ENCODE data around the gene NR0B1. TPM values are rescaled to one million over a fixed set of nuclear protein-coding genes. Genes with fewer than 3 reads are reported as not detected.

Gene NR0B1, protein sequence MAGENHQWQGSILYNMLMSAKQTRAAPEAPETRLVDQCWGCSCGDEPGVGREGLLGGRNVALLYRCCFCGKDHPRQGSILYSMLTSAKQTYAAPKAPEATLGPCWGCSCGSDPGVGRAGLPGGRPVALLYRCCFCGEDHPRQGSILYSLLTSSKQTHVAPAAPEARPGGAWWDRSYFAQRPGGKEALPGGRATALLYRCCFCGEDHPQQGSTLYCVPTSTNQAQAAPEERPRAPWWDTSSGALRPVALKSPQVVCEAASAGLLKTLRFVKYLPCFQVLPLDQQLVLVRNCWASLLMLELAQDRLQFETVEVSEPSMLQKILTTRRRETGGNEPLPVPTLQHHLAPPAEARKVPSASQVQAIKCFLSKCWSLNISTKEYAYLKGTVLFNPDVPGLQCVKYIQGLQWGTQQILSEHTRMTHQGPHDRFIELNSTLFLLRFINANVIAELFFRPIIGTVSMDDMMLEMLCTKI
- 0.31 TPM for total RNA-seq

DNA sequence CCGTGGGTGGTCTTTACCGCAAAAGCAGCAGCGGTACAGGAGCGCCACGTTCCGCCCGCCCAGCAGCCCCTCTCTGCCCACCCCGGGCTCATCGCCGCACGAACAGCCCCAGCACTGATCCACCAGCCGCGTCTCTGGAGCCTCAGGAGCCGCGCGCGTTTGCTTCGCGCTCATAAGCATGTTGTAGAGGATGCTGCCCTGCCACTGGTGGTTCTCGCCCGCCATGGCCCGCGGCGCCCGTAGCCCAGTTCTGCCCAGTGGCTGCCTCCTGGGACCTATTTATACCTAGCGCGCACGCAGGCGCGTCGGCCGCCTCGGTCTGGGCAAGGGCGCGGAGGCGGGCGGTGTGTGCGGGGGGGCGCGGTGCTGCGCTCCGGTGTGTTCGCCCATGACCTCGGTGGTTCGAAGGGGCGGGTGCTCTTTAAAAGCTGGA, at the start of gene NR0B1:
Gene NR0B1, minus strand, starts transcription at position 252 of the 433 bp plus-strand sequence. Its CDS starts 27 bp downstream, at position 225.
- DNase-seq: no peak

GRCh38 chrX:30349946-30350345, 40.8 kb upstream of the NR0B1 start:
- no peak for DNase-seq

GRCh38 chrX:30343206-30343605, 34.0 kb upstream of the NR0B1 start:
- DNase-seq: no peak

DNA sequence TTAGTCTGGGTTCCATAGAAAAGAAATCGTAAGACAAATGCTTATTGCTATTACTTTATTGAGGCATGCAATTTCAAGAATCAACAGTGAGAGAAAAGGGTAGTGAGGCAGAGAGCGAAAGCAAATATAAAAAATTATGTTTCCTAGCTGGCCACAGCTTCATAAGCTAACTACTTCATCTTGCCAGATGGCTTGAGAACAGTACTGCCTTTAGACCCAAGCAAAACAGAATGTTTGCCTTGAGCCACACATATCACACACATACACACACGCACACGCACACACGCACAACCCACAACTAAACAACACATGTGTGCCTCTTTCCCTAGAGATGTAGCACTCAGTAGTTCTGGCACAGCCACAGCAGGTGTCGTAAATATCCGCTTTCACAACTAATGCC, 31.6 kb upstream of the NR0B1 start:
- no peak for DNase-seq

DNA sequence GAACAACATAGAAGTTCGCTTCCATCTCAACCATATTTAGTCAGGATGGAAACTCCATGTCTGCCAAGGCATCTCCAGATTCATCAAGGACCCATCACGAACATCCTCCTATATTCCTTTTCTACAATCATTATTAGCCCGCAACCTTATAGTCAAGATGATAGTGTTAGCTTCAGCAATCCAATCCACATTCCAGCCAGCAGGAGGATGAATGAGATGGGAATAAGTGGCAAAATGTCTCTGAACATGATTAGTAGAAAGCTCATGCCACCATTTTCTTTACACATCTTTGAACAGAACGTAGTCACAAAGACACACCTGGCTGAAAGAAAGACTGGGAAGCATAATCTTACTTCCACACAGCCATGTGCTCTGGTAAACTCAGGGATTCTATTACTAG, 18.6 kb upstream of the NR0B1 start:
- DNase-seq: no peak

GRCh38 chrX:30317308-30317707, 8.1 kb upstream of the NR0B1 start:
- DNase-seq: no peak

DNA sequence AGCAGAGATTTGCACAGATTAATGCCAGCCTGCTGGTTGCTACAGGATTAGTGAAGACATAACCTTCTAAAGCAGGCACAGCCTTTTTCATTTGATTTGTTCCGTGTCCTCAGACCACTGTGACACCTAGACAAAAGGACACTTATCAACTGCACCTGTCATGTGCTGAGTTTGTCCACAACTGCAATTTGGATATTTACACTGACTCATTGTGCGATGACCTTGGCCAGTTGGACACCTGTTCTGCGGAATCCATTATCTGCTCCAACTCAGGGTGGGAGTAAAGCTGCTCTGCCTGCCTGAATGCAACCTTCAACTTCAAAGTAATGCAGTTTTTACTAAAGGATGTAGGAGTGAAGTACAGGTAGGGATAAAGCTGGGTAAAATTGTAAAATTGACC, 4.1 kb upstream of the NR0B1 start:
- DNase-seq: no peak

- DNase-seq: no peak
Measured at GRCh38 chrX:30312858-30313257, 3.7 kb upstream of the NR0B1 start.

DNA sequence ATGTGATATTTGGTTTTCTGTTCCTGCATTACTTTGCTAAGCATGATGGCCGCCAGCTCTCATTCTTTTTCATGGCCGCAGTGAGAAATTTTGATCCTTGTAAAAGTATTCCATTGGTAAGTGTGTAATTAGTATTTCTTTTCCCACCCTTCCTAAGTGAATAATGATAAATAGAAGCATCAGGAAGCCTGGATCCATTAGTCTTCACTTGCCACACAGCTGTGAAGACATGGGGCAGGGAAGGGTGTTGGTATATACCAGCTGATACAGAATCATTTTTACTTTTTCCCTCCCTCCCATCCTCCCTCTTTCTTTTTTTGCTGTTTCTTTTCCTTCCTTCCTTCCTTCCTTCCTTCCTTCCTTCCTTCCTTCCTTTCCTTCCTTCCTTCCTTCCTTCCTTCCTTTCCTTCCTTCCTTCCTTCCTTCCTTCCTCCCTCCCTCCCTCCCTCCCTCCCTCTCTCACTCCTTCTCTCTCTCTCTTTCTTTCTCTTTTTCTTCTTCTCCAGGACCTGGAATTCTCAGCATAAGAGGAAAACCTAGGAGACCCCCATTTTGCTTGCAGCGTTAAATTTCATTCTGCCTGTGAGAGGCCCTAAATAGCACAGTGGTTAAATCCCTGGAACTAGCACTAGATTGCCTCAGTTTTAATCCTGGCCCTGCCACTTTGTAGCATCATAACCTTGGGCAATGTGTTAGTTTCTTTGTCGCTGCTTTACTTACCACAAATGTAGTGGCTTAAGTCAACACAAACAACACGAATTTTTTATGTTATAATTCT, 1.4 kb upstream of the NR0B1 start:
- no peak for DNase-seq

- no peak for DNase-seq
Measured at GRCh38 chrX:30308263-30309138, 689 bp downstream of the NR0B1 start.

GRCh38 chrX:30307466-30307865, 1.7 kb downstream of the NR0B1 start:
- no peak for DNase-seq

DNA sequence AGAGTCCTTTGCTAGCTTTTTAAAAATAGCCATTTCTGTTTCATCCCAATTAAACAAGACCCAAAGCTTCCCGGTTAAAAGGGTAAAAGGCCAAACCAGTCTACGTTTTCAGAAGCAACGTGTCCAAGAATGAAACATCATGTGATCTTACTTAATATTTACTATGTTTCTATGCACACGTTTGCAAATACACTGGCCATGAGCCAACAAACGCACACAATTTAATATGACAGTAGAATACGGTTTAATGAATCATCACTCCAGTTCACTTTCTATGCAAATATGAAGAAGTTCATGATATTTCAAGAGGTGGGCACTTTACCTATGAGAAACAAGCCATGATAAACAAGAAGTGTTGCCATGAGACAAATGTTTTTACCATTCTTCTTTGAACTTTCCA, 4.3 kb downstream of the NR0B1 start:
- no peak for DNase-seq

GRCh38 chrX:30302956-30303355, 6.2 kb downstream of the NR0B1 start:
- DNase-seq: peak; percentile 31

DNA sequence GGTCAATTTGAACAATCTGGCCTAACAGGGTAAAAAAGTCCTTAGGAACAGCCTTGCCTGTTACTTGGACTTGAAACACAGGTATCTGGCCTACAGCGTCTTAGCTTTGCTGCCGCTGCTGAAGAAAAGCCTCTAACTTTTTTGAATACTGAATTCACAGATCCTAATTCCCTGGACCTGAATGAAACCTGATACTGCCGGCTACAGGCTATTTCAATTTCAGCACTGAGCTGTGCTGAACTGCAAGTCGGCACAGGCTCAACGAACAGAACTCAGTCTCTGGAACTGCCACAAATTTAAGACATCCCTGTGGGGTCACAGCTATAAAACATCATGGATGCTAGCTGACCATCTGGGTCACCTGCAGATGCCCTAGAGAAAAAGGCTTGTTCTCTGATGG, 7.2 kb downstream of the NR0B1 start:
- DNase-seq: no peak

DNA sequence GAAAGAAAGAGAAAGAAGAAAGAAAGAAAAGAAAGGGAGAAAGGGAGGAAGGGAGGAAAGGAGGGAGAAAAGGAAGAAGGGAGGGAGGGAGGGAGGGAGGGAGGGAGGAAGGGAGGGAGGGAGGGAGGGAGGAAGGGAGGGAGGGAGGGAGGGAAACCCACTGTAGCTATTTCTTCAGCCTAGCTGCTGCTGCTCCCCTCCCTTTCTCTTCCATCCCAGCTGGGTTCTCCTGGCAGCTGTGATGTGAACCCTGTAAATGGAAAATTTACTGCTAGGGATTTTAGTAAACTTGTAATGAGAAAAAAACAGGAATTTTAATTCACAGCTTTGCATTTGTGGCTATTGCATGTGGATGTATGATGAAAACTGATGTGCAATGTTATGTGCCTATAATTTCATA, 8.0 kb downstream of the NR0B1 start:
- DNase-seq: no peak

GRCh38 chrX:30296408-30297254, 12.6 kb downstream of the NR0B1 start:
- DNase-seq: no peak

DNA sequence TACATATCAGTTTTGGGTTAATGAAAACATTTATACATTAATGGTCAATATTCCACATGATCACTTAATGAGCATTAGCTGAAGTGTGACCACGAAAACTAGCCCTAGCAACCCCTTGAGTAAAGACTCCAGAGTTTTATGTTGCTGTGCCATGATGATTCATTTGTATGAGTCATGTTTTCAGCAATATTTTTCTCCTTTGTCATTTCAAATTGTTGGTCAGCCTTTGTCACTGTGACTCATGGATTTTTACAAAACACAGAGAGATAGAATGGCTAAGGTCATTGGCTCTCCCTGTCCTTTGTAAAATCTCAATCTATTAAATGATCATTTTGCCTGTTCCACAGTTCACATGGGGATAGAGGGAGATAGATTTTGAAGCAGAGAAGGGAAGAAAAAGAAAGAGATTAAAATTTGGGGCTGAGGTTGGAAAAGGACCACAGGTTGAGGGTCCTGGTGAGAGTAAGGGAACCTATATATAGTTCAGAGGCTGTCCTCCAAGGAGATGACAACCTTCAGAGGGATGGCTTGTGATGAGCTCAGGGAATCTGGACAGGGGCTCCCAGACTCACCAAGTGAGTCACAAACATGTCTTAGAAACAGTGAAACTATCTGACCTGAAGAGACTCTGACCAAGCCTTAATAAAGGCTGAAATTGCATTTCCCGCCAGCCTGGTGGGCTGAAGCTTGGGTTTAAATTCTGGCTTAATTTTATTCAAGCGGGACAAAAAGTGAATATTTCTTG, 25.6 kb downstream of the NR0B1 start:
- DNase-seq: no peak

DNA sequence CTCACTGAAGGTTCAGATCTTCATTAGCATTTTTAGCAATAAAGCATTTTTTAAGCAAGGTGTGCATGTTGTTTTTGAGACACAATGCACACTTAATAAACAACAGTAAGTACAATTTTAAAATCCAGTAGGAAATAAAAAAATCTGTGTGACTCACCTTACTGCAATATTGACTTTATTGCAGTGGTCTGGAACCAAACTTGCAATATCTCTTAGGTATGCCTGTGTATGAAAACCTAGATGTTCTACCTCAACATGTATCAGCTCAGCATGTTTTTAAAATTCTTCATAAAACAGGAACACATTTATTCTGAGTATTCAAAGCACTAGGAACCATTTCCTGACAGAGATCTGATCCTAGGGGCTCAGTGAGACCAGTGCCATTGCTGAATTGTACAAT, 26.7 kb downstream of the NR0B1 start:
- DNase-seq: no peak

- DNase-seq: no peak
Measured at GRCh38 chrX:30280428-30280827, 28.8 kb downstream of the NR0B1 start.

GRCh38 chrX:30278365-30278764, 30.8 kb downstream of the NR0B1 start:
- no peak for DNase-seq

DNA sequence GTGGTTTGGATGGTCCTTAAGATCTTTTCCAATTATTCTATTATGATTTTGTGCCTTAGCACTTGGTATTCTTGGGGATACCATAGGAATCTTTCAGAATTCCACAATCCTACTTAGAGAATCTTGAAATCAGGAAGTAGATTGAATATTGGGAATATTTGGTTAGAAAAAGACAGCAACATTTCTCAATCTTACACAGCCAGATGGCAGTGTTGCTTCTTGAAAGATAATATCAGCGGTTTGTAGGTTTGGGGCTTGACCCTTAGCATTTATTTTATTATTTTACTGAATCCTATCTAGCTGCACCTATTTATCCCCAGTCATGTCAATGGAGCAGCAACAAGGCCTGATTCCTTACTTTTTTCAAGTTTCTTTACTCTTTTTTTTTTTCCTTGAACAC, 33.7 kb downstream of the NR0B1 start:
- DNase-seq: no peak

Data from occipital lobe (tissue), 2 donors.